ENCODE measurements around the gene PIGT. TPM values are rescaled to one million over a fixed set of nuclear protein-coding genes. Genes with fewer than 3 reads are reported as not detected.
"Not testable (repeated sequence)": the region's sequence is repeated elsewhere in the genome, so short reads cannot be mapped to it uniquely, and the experiment has no call there.

Gene PIGT
- total RNA-seq, 4 donors from 2014 or later: 76.4 to 87.3 (median 83.5) TPM

GRCh38 chr20:45469336-45470261 is 53.7 kb downstream of the PIGT start, which contains the start of gene WFDC2:
WFDC2 (plus strand) TSS chr20:45469753; CDS start chr20:45469782, 29 bp downstream.
- no peak for TF ChIP-seq CTCF (IDR thresholded peaks at IDR 0.05)
- ATAC-seq (ENCODE audit: low FRiP score) (peak; percentile 50), DNase-seq (ENCODE audit: low spot score) (no peak)

DNA sequence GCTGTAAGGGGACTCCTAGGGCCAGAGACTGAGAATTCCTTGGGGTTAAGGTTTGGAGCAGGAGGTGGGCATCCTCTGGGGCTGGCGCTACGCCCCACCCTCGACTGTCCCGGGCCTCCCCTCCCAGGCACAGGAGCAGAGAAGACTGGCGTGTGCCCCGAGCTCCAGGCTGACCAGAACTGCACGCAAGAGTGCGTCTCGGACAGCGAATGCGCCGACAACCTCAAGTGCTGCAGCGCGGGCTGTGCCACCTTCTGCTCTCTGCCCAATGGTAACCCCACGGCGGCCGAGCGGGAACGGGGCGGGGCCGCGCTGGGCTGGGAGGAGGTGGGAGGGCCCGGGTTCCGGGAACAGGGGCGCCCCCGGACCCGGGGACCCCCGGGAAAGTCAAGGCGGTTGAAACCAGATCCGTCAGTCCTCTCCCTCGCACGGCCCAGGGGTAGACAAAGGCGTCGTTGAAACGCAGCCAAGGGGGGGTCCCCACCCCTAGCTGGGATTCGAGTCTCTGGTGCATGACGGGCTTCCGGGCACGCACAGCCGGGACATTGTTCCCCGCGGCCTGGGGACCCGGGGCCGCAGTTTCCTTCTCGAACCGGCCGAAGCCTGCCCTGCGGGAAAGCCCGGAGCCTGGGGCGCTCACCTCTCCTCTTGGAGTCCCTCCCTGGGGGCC is 54.5 kb downstream of the PIGT start:
- no peak for TF ChIP-seq CTCF (IDR thresholded peaks at IDR 0.05)
- peak; percentile 90 for ATAC-seq (ENCODE audit: low FRiP score)
- DNase-seq (ENCODE audit: low spot score): no peak

DNA sequence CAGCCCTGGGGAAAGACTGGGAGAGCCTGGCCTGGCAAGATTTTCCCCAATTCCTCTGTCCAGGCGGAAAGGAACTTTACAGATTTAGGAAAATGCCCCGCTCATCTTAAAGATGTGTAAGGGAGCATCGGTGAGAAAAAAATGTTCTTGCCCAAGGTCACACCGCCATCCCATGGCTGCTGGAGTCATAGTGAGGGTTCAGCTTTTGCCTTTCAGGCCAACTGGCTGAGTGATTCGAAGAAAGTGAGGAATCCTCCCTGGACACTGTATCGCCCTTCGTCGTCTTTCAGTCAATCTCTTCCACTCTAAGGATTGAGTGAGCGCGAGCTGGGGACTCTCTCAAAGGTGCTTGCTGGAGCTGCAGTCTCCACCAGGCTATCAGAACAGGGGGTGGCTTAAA is 55.0 kb downstream of the PIGT start:
- TF ChIP-seq CTCF (IDR thresholded peaks at IDR 0.05): no peak
- ATAC-seq (ENCODE audit: low FRiP score): no peak
- no peak for DNase-seq (ENCODE audit: low spot score)

DNA sequence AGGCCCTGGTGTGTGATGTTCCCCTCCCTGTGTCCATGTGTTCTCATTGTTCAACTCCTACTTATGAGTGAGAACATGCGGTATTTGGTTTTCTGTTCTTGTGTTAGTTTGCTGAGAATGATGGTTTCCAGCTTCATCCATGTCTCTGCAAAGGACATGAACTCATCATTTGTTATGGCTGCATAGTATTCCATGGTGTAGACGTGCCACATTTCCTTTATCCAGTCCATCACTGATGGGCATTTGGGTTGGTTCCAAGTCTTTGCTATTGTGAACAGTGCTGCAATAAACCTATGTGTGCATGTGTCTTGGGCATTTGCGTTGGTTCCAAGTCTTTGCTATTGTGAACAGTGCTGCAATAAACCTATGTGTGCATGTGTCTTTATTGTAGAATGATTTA is 56.3 kb downstream of the PIGT start:
- ATAC-seq (ENCODE audit: low FRiP score); DNase-seq (ENCODE audit: low spot score): not testable (repeated sequence)

Small RNA genes within 50 kb of the gene (small RNA-seq; reads per million reads assigned to genes)
- gene MIR6812: not detected

Other genes starting within 250 kb of the PIGT start
- 1 to 10 TPM in 3 of 4 donors, not detected in 1; 1.1 to 6.7 (median 4.3) TPM for gene PI3, start 241.2 kb upstream of the PIGT start, total RNA-seq
- not detected for gene SEMG1, start 209.1 kb upstream of the PIGT start, total RNA-seq
- not detected for gene SEMG2, start 194.8 kb upstream of the PIGT start, total RNA-seq
- gene SLPI, start 161.6 kb upstream of the PIGT start, total RNA-seq: 100 to 1,000 TPM; 114 to 505 (median 171) TPM
- gene RBPJL, start 109.3 kb upstream of the PIGT start, total RNA-seq: not detected
- gene MATN4, start 107.8 kb upstream of the PIGT start, total RNA-seq: under 1 TPM in 2 of 4 donors, not detected in 2; 0.19 to 0.24 TPM
- 100 to 1,000 TPM in 2 of 4 donors, 10 to 100 TPM in 2; 31.4 to 279 (median 103) TPM for gene SDC4, start 67.7 kb upstream of the PIGT start, total RNA-seq
- 10 to 100 TPM; 26.6 to 55.0 (median 51.3) TPM for gene SYS1, start 53.0 kb upstream of the PIGT start, total RNA-seq
- under 1 TPM in 1 of 4 donors, not detected in 3; 0.47 TPM for gene TP53TG5, start 37.8 kb upstream of the PIGT start, total RNA-seq
- 10 to 100 TPM; 20.7 to 45.7 (median 27.9) TPM for gene DBNDD2, start 7.9 kb upstream of the PIGT start, total RNA-seq
- gene WFDC2, start 53.6 kb downstream of the PIGT start, total RNA-seq: 1 to 10 TPM; 3.0 to 8.4 (median 7.0) TPM
- not detected for gene SPINT3, start 99.5 kb downstream of the PIGT start, total RNA-seq
- gene WFDC6, start 123.3 kb downstream of the PIGT start, total RNA-seq: not detected
- gene EPPIN, start 131.3 kb downstream of the PIGT start, total RNA-seq: not detected
- gene WFDC8, start 163.1 kb downstream of the PIGT start, total RNA-seq: not detected
- gene WFDC10A, start 213.6 kb downstream of the PIGT start, total RNA-seq: not detected
- not detected for gene WFDC9, start 215.1 kb downstream of the PIGT start, total RNA-seq